HFFc6 (cell line): ENCODE measurements around the gene TP73. TPM values are rescaled to one million over a fixed set of nuclear protein-coding genes. Genes with fewer than 3 reads are reported as not detected.

Experiments
- DNase-seq: peaks from one replicate; pipeline ENCODE4 v3.0.0-alpha.2; 2018
- H3K27ac Mint-ChIP-seq: 2 replicates; pipeline ENCODE4 v1.8.0; 2020; ENCODE audit warnings: mild to moderate bottlenecking, mixed read lengths
- H3K27me3 Mint-ChIP-seq: 2 replicates; pipeline ENCODE4 v1.8.0; 2021; ENCODE audit warnings: mild to moderate bottlenecking, moderate library complexity, mixed read lengths; ENCODE audit not compliant: insufficient read depth
- H3K36me3 Mint-ChIP-seq: 2 replicates; pipeline ENCODE4 v1.8.0; 2021; ENCODE audit warnings: low read depth, mixed read lengths
- H3K4me1 Mint-ChIP-seq: 2 replicates; pipeline ENCODE4 v1.8.0; 2020; ENCODE audit warnings: low read depth, mixed read lengths
- H3K4me3 Mint-ChIP-seq: 2 replicates; pipeline ENCODE4 v1.8.0; 2020; ENCODE audit warnings: mild to moderate bottlenecking, moderate library complexity, mixed read lengths
- H3K9me3 Mint-ChIP-seq: 2 replicates; pipeline ENCODE4 v1.8.0; 2020; ENCODE audit warnings: mild to moderate bottlenecking, mixed read lengths
- total RNA-seq, 6 experiments: library from RNA; stranded (reverse); fragmentation: NEBNext Ultra II Directional; extraction: Animal tissue kit (Norgen Biotek cat#: 25700); gene quantifications; 2 replicates in 1 of 6; 3 replicates in 5 of 6; pipeline ENCODE4 v1.2.3, GENCODE V29; 2021
- TF ChIP-seq, protein P1 (sequence below): fragments of 200-600 bp; sonication (generic); IDR thresholded peaks from 2 replicates; pipeline ENCODE4 v1.5.0; 2021; ENCODE audit warnings: antibody characterized with exemption, mild to moderate bottlenecking

Gene TP73
- total RNA-seq, 6 experiments from 2014 or later: not detected

DNA sequence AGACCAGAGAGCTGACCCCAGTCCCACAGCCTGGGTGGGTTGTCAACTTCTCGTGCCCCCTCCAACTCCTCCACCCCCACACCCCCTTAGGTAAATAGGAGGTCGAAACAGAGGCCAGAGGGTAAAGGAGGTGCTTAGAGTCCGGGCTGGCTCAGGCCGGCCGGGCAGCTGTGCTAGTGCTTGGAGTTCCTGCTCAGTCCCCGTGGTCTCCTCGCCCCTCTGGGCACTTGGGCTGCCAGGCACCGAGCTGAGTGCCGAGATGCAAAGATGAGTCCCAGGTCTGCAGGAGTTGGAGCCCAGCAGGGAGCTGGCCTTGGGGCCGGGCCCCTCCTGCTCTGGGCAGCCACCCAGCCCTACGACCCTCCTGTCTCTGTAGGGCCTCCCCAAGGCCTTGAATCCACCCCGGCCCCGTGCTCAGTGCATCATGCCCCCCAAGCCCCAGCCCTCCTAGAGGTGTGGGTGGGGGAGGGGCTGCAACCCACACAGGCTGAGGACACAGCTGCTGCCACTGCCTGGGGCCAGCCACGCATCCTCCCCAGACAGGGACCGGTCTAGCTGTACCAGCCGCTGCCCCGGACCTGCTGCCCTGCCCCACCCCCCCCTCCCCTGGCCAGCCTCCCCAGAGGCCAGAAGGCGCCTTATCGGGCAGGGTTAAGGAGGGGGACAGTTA is 122.1 kb downstream of the TP73 start:
- Mint-ChIP-seq H3K36me3 (no peaks in the 10 kb centered on the region), H3K27me3 (peaks cover 17% of the 10 kb centered on the region), H3K27ac (no peak overlapping the region), H3K9me3 (no peaks in the 10 kb centered on the region), H3K4me1 (peaks cover 4% of the 10 kb centered on the region; the same call in 1 of the 2 replicates), H3K4me3 (no peak overlapping the region)
- TF ChIP-seq, protein P1, sequence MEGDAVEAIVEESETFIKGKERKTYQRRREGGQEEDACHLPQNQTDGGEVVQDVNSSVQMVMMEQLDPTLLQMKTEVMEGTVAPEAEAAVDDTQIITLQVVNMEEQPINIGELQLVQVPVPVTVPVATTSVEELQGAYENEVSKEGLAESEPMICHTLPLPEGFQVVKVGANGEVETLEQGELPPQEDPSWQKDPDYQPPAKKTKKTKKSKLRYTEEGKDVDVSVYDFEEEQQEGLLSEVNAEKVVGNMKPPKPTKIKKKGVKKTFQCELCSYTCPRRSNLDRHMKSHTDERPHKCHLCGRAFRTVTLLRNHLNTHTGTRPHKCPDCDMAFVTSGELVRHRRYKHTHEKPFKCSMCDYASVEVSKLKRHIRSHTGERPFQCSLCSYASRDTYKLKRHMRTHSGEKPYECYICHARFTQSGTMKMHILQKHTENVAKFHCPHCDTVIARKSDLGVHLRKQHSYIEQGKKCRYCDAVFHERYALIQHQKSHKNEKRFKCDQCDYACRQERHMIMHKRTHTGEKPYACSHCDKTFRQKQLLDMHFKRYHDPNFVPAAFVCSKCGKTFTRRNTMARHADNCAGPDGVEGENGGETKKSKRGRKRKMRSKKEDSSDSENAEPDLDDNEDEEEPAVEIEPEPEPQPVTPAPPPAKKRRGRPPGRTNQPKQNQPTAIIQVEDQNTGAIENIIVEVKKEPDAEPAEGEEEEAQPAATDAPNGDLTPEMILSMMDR: no peak
- DNase-seq: no peak

GRCh38 chr1:3774946-3775489 is 122.7 kb downstream of the TP73 start:
- Mint-ChIP-seq H3K36me3 (peaks cover 5% of the 10 kb centered on the region), H3K4me1 (peaks cover 4% of the 10 kb centered on the region; the same call in 1 of the 2 replicates), H3K9me3 (no peaks in the 10 kb centered on the region), H3K27ac (no peak overlapping the region), H3K27me3 (peaks cover 13% of the 10 kb centered on the region), H3K4me3 (no peak overlapping the region)
- DNase-seq: no peak
- TF ChIP-seq, protein P1: no peak

DNA sequence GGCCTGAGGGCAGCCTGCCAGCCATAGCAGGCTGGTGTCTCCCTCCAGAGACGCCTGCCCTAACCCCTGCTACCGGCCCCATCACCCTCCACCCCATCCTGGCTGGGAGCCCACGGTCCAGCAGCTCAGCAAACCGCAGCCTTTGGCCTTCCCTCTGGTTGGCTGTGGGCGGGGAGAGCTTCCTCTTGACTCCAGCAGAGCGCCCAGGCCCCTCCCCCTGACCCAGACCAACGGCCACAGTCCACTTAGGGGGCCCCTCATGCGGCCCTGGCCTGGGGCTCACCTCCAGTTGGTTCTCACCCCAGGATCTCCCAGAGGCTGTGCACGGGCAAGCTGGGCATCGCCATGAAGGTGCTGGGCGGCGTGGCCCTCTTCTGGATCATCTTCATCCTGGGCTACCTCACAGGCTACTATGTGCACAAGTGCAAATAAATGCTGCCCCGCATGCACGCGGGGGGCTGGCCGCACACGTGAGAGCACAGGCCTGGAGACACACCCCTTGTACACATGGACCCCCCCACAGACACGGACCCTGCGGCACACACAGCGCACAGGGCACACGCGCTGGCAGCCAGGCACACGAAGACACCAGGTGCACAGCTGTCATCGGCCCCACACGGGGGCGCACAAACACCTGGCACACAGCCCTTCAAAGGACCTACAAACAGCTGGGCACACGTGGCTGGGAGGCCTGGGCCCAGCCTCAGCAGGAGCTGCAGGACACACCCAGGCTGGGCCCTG is 123.3 kb downstream of the TP73 start:
- Mint-ChIP-seq H3K36me3 (peaks cover 11% of the 10 kb centered on the region), H3K4me1 (peaks cover 4% of the 10 kb centered on the region; the same call in 1 of the 2 replicates), H3K4me3 (no peak overlapping the region), H3K9me3 (no peaks in the 10 kb centered on the region), H3K27ac (no peak overlapping the region), H3K27me3 (peaks cover 9% of the 10 kb centered on the region)
- no peak for DNase-seq
- TF ChIP-seq, protein P1: peak; percentile 49; the same call in 1 of the 2 replicates

DNA sequence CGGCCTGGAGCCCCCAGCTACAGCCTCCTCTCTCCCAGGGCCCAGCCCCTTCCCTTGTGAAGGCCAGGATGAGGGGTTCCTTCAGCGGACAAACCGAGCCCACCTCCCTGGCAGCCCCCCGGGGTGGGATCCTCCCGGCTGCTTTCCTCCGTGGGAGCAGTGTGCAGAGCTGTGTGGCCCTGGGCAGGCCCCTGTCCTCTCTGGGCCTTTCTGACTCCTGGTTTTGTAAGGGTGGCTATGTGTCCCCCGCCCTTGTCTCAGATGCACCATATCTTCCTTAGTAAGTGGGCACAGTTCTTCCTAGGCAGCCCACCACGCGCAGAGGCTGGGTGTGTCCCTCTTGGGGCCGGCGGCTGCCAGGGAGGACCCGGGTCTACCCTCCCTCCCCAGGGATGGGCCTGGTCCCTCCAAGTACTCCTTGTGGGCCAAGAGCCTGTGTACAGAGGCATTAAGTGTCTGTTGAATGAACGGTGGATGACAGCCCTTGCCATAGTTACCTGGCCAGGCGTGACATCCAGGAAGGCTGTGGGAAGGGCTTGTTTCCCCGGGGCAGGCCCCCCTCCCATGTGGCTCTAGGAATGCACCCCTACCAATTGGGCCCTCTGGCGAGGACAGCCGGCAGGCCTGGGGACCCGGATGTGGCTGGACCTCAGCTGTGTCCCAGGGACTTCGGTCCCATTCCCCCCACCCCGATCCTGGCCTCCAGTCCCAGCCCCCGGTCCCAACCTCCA is 124.1 kb downstream of the TP73 start:
- Mint-ChIP-seq H3K27me3 (peaks cover 3% of the 10 kb centered on the region), H3K27ac (no peak overlapping the region), H3K36me3 (peaks cover 11% of the 10 kb centered on the region), H3K4me3 (no peak overlapping the region), H3K9me3 (no peaks in the 10 kb centered on the region), H3K4me1 (peaks cover 4% of the 10 kb centered on the region; the same call in 1 of the 2 replicates)
- DNase-seq: no peak
- TF ChIP-seq, protein P1: no peak

DNA sequence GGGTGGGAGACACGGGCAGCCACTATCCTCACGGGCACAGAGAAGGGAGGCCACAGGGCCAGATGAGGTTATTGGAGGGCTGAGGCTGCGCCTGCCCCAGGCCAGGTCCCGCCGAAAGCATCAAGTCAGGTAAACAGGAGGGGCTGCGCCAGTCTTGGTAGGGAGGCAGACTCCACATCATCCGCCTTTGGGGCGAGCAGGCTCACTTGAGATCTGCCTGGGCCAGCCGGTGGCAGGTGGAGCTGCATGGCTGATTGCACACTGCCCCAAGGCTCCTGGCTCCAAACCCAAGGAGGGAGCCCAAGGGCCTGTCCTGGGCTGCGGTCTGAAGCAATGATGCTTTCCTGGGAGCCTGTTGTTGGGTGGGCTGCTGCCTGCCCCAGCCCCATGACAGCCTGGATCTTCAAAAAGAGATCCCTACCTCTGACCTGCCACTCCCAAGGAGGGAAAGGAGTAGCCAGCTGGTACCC is 124.8 kb downstream of the TP73 start:
- no peak overlapping the region for H3K4me3 Mint-ChIP-seq

More for the DNA sequence above, 124.8 kb downstream of the TP73 start:
- DNase-seq: no peak
- Mint-ChIP-seq H3K27ac (no peak overlapping the region), H3K27me3 (peaks cover 1% of the 10 kb centered on the region), H3K9me3 (no peaks in the 10 kb centered on the region), H3K4me1 (peaks cover 4% of the 10 kb centered on the region; the same call in 1 of the 2 replicates), H3K36me3 (peaks cover 11% of the 10 kb centered on the region)
- TF ChIP-seq, protein P1: no peak
